GM23338 (cell line): ENCODE measurements around the gene SH2D2A. TPM values are rescaled to one million over a fixed set of nuclear protein-coding genes. Genes with fewer than 3 reads are reported as not detected.

Experiments used
- ATAC-seq: fragments of 200-7000 bp; cut with Tn5 transposase; 3 replicates; pipeline ENCODE4 v1.9.1; 2020
- DNase-seq: peaks from one replicate; pipeline ENCODE4 v3.0.0-alpha.2; 2015; ENCODE audit warnings: low spot score
- H2AFZ ChIP-seq: fragments of 200-600 bp; sonication (generic); 2 replicates; pipeline ENCODE4 v1.8.0; 2016; ENCODE audit warnings: antibody characterized with exemption, mild to moderate bottlenecking, moderate library complexity
- H3F3A ChIP-seq: fragments of 200-600 bp; sonication (generic); replicated peaks from 2 replicates; pipeline ENCODE4 v1.8.0; 2017; ENCODE audit warnings: antibody characterized with exemption, mixed run types, low read depth
- H3K27ac ChIP-seq: fragments of 200-600 bp; sonication (generic); 2 replicates; pipeline ENCODE4 v1.6.1; 2016; ENCODE audit warnings: low read depth
- H3K27me3 ChIP-seq: fragments of 200-600 bp; sonication (generic); 2 replicates; pipeline ENCODE4 v1.8.0; 2016; ENCODE audit warnings: mild to moderate bottlenecking, mixed run types, moderate library complexity; ENCODE audit not compliant: insufficient read depth
- H3K36me3 ChIP-seq: fragments of 200-600 bp; sonication (generic); 2 replicates; pipeline ENCODE4 v1.8.0; 2016; ENCODE audit warnings: mild to moderate bottlenecking; ENCODE audit not compliant: insufficient read depth
- H3K4me1 ChIP-seq: fragments of 200-600 bp; sonication (generic); 2 replicates; pipeline ENCODE4 v1.8.0; 2016; ENCODE audit warnings: mild to moderate bottlenecking, moderate library complexity; ENCODE audit not compliant: insufficient read depth
- H3K4me2 ChIP-seq: fragments of 200-600 bp; sonication (generic); 2 replicates; pipeline ENCODE4 v1.7.1; 2017; ENCODE audit warnings: mixed run types
- H3K4me3 ChIP-seq: fragments of 200-600 bp; sonication (generic); 2 replicates; pipeline ENCODE4 v1.6.1; 2016; ENCODE audit warnings: mixed run types
- H3K79me2 ChIP-seq: fragments of 200-600 bp; sonication (generic); replicated peaks from 2 replicates; pipeline ENCODE4 v1.8.0; 2017; ENCODE audit warnings: mild to moderate bottlenecking; ENCODE audit not compliant: insufficient read depth
- H3K9me2 ChIP-seq: fragments of 200-600 bp; sonication (generic); 2 replicates; pipeline ENCODE4 v1.8.0; 2017; ENCODE audit not compliant: insufficient read depth
- H4K20me1 ChIP-seq: fragments of 200-600 bp; sonication (generic); replicated peaks from 2 replicates; pipeline ENCODE4 v1.8.0; 2017; ENCODE audit warnings: mild to moderate bottlenecking; ENCODE audit not compliant: insufficient read depth
- H3K27ac Mint-ChIP-seq: 2 replicates; pipeline ENCODE4 v1.8.0; 2020; ENCODE audit warnings: inconsistent platforms, mild to moderate bottlenecking, moderate library complexity, mixed read lengths
- H3K27me3 Mint-ChIP-seq: 3 replicates; pipeline ENCODE4 v1.8.0; 2022; ENCODE audit warnings: low read depth, mild to moderate bottlenecking, moderate library complexity, mixed read lengths, inconsistent platforms; ENCODE audit not compliant: insufficient read depth, poor library complexity
- H3K36me3 Mint-ChIP-seq: 3 replicates; pipeline ENCODE4 v1.8.0; 2021; ENCODE audit warnings: low read depth, mild to moderate bottlenecking, inconsistent platforms, moderate library complexity, mixed read lengths
- H3K4me1 Mint-ChIP-seq: 3 replicates; pipeline ENCODE4 v1.8.0; 2020; ENCODE audit warnings: mild to moderate bottlenecking, inconsistent platforms, mixed read lengths
- H3K4me3 Mint-ChIP-seq: 3 replicates; pipeline ENCODE4 v1.8.0; 2021; ENCODE audit warnings: moderate library complexity, mild to moderate bottlenecking, inconsistent platforms, mixed read lengths
- H3K9me3 Mint-ChIP-seq: 3 replicates; pipeline ENCODE4 v1.8.0; 2020; ENCODE audit warnings: moderate library complexity, mild to moderate bottlenecking, inconsistent platforms, mixed read lengths
- CREB1 ChIP-seq: fragments of 250-450 bp; sonication (Bioruptor Pico); IDR thresholded peaks from 2 replicates; pipeline ENCODE4 v1.5.0; 2020; ENCODE audit warnings: low read depth, mild to moderate bottlenecking, moderate library complexity
- EZH2 ChIP-seq: fragments of 200-600 bp; sonication (generic); IDR thresholded peaks from one replicate; pipeline ENCODE4 v1.8.0; 2017; ENCODE audit warnings: antibody characterized with exemption, mild to moderate bottlenecking, low read depth; ENCODE audit not compliant: unreplicated experiment
- EZH2phosphoT487 ChIP-seq: fragments of 200-600 bp; sonication (generic); IDR thresholded peaks from one replicate; pipeline ENCODE4 v1.8.1; 2018; ENCODE audit warnings: antibody characterized with exemption; ENCODE audit not compliant: unreplicated experiment
- NANOG ChIP-seq: IDR thresholded peaks from 2 replicates; pipeline ENCODE4 v1.6.1; 2016; ENCODE audit warnings: antibody characterized with exemption, borderline replicate concordance
- STAT1 ChIP-seq: IDR thresholded peaks from one replicate; pipeline ENCODE4 v1.6.1; 2016; ENCODE audit warnings: antibody characterized with exemption; ENCODE audit not compliant: unreplicated experiment
- polyA plus RNA-seq: library from polyadenylated mRNA; unstranded; fragments of >200 nt; fragmentation: Nextera tagmentation; extraction: Ambion mirVana; gene quantifications from 2 replicates; pipeline ENCODE4 v1.2.1, GENCODE V29; 2016
- total RNA-seq: library from RNA; depleted of rRNA; stranded (reverse); fragments of >200 nt; shearing (Covaris generic); gene quantifications from 2 replicates; pipeline ENCODE4 v1.2.3, GENCODE V29; 2014
- TF ChIP-seq, protein P1 (sequence below): IDR thresholded peaks from 2 replicates; pipeline ENCODE4 v1.6.1; 2016; ENCODE audit warnings: antibody characterized with exemption
- TF ChIP-seq, protein P2 (sequence below), 2 experiments: fragments of 200-600 bp in 1 of 2; sonication (generic) in 1 of 2; conservative IDR thresholded peaks; 2 replicates each; pipeline versions ENCODE4 v1.5.1 to v1.6.1; 2016 to 2017; ENCODE audit warnings: antibody characterized with exemption in 2 of 2, low read depth in 2 of 2, mild to moderate bottlenecking in 2 of 2, moderate library complexity in 1 of 2

The SH2D2A gene
- total and polyA plus RNA-seq, 2 experiments from 2014 or later: 5.5 to 11.5 TPM

DNA sequence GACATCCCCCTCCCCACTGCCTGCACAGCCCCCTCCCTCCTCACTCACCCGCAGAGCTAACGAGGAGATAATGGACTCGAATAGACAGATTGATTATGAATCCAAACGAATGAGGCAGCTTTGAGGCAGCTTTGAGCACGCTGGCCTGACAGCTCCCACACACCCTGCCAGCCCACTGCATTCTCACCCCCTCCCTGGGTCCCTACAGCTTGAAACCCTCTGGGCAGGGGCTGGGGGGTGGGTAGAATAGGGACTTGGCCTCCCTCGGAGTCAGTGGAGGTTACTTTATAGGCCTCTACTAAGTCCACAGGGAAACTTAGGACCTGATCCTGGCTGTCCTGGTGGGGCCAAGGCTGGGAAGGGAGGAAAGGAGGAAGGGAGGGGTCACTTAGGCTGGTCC, 45.9 kb upstream of the SH2D2A start (continued):
- TF ChIP-seq, protein P1, sequence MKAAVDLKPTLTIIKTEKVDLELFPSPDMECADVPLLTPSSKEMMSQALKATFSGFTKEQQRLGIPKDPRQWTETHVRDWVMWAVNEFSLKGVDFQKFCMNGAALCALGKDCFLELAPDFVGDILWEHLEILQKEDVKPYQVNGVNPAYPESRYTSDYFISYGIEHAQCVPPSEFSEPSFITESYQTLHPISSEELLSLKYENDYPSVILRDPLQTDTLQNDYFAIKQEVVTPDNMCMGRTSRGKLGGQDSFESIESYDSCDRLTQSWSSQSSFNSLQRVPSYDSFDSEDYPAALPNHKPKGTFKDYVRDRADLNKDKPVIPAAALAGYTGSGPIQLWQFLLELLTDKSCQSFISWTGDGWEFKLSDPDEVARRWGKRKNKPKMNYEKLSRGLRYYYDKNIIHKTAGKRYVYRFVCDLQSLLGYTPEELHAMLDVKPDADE: no peak
- no peak for TF ChIP-seq STAT1
- no peak for TF ChIP-seq EZH2phosphoT487
- TF ChIP-seq, protein P2, sequence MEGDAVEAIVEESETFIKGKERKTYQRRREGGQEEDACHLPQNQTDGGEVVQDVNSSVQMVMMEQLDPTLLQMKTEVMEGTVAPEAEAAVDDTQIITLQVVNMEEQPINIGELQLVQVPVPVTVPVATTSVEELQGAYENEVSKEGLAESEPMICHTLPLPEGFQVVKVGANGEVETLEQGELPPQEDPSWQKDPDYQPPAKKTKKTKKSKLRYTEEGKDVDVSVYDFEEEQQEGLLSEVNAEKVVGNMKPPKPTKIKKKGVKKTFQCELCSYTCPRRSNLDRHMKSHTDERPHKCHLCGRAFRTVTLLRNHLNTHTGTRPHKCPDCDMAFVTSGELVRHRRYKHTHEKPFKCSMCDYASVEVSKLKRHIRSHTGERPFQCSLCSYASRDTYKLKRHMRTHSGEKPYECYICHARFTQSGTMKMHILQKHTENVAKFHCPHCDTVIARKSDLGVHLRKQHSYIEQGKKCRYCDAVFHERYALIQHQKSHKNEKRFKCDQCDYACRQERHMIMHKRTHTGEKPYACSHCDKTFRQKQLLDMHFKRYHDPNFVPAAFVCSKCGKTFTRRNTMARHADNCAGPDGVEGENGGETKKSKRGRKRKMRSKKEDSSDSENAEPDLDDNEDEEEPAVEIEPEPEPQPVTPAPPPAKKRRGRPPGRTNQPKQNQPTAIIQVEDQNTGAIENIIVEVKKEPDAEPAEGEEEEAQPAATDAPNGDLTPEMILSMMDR (conservative IDR thresholded peaks at IDR 0.05; ENCODE audit: low read depth in 2 of 2): no peak
- no peak for TF ChIP-seq NANOG
- no peak for TF ChIP-seq CREB1

DNA sequence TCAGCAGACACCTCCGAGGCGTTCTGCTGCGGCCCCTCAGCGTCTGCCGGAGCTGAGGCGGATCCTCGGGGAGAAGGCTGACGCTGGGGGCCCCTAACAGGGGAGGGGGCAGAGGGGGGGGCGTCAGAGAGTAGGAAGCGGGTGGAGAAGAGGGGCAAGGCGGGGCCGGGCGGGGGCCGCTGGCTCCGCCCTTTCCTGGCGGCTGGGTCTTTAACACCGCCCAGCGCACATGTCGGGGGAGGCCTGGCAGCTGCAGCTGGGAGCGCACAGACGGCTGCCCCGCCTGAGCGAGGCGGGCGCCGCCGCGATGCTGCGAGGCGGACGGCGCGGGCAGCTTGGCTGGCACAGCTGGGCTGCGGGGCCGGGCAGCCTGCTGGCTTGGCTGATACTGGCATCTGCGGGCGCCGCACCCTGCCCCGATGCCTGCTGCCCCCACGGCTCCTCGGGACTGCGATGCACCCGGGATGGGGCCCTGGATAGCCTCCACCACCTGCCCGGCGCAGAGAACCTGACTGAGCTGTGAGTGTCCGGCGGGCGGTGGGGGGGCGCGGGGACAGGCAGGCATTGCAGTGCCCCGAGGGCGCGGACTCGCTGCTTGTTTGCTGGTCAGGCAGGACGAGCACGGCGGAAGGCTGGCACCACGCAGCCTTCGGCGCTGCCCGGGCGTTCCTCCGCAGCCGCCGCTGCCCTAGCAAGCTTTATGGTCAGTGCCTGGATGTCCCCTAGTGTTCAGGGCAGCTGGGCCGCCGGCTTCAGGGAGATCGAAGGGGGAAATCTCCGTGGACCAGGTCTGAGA, 44.2 kb upstream of the SH2D2A start, which contains the start of gene NTRK1:
TSS of gene NTRK1 (plus strand) at position 238 of the 796 bp plus-strand sequence. CDS start at position 308, 70 bp downstream.
- H3K4me1 ChIP-seq: peaks cover 12% of the 10 kb centered on the region; the same call in 1 of the 2 replicates
- peaks cover 32% of the 10 kb centered on the region for H3K4me1 Mint-ChIP-seq

More for the DNA sequence above, 44.2 kb upstream of the SH2D2A start, which contains the start of gene NTRK1:
- no peaks in the 10 kb centered on the region for H3K36me3 Mint-ChIP-seq
- DNase-seq: peak; percentile 77
- peak within 1 kb of the TSS; percentile 82 for H3K4me3 ChIP-seq
- peak within 1 kb of the TSS; percentile 93 for H3K4me2 ChIP-seq
- peak; percentile 49 for TF ChIP-seq EZH2
- peak; percentile 85 for TF ChIP-seq EZH2phosphoT487
- TF ChIP-seq, protein P2 (conservative IDR thresholded peaks at IDR 0.05; ENCODE audit: low read depth in 2 of 2): no peak
- no peaks in the 10 kb centered on the region for H3K36me3 ChIP-seq
- peaks cover 3% of the 10 kb centered on the region; the same call in 1 of the 3 replicates for H3K9me3 Mint-ChIP-seq
- H3K27ac ChIP-seq: no peak within 1 kb of the TSS
- H2AFZ ChIP-seq: peak within 1 kb of the TSS; percentile 90
- H3F3A ChIP-seq: 0 out of 2 replicates have a peak, but pooled peaks cover 3% of the 10 kb centered on the region
- H3K27me3 Mint-ChIP-seq: peaks cover 79% of the 10 kb centered on the region
- H3K79me2 ChIP-seq: no peaks in the 10 kb centered on the region
- H3K27me3 ChIP-seq: peaks cover 100% of the 10 kb centered on the region
- ATAC-seq: peak; percentile 62
- peaks cover 5% of the 10 kb centered on the region; the same call in 1 of the 2 replicates for H4K20me1 ChIP-seq
- H3K9me2 ChIP-seq: no peaks in the 10 kb centered on the region
- peak within 1 kb of the TSS; percentile 83 for H3K4me3 Mint-ChIP-seq
- H3K27ac Mint-ChIP-seq: no peak within 1 kb of the TSS
